K562 (cell line): ENCODE measurements around the gene EFNA5. TPM values are rescaled to one million over a fixed set of nuclear protein-coding genes. Genes with fewer than 3 reads are reported as not detected.

Source experiments
- ATAC-seq: fragments of 200-7000 bp; cut with Tn5 transposase; 3 replicates; pipeline ENCODE4 v1.9.1; 2020; ENCODE audit warnings: moderate library complexity
- BruUV-seq: library from RNA; stranded (reverse); fragments of 400-500 nt; replicated peaks from 2 replicates; lab custom pipeline; 2021; lab: Mats Ljungman, UMichigan
- CTCF ChIA-PET: fragments of 300-600 bp; formaldehyde crosslinking; extraction: SDS; loops from one replicate; lab custom pipeline; 2021; ENCODE audit warnings: low intra/inter-chr PET ratio; lab: Yijun Ruan, JAX
- POLR2A ChIA-PET: fragments of 300-600, 350-650 bp; sonication (Branson Sonifier 250); formaldehyde crosslinking; extraction: SDS; loops from one replicate; lab custom pipeline; 2021; ENCODE audit warnings: antibody characterized with exemption, inconsistent platforms; lab: Yijun Ruan, JAX
- DNase-seq, 4 experiments: peaks; one replicate each; pipeline versions ENCODE4 v3.0.0 to v3.0.0-alpha.2; 2011 to 2018; ENCODE audit warnings: low spot score in 3 of 4, mixed read lengths in 3 of 4; ENCODE audit errors: extremely low read depth in 1 of 4
- FAIRE-seq: peaks from 2 replicates; lab custom pipeline; 2011; peaks lifted over from hg19 to GRCh38; lab: Jason Lieb, UNC
- H2AFZ ChIP-seq: 2 replicates; pipeline ENCODE4 v1.6.0; 2011; ENCODE audit warnings: low read depth, low read length, control low read depth, inconsistent platforms
- H3K27ac ChIP-seq: fragments of 200-600 bp; 3 replicates; pipeline ENCODE4 v1.8.0; 2011; ENCODE audit warnings: low read depth, mild to moderate bottlenecking, control low read depth, inconsistent platforms, low read length, moderate library complexity, mixed read lengths; ENCODE audit errors: extremely low read depth
- H3K27me3 ChIP-seq, 2 experiments: fragments of 300-600 bp in 1 of 2; 2 replicates in 1 of 2; 3 replicates in 1 of 2; pipeline versions ENCODE4 v1.6.0 to v1.8.0; 2011; ENCODE audit warnings: inconsistent platforms in 2 of 2, low read length in 2 of 2, mild to moderate bottlenecking in 1 of 2, mixed read lengths in 1 of 2, moderate library complexity in 1 of 2; ENCODE audit not compliant: control insufficient read depth in 2 of 2, insufficient read depth in 2 of 2
- H3K36me3 ChIP-seq: fragments of 300-600 bp; 3 replicates; pipeline ENCODE4 v1.8.0; 2011; ENCODE audit warnings: mild to moderate bottlenecking, low read length, inconsistent platforms; ENCODE audit not compliant: control insufficient read depth, insufficient read depth
- H3K4me1 ChIP-seq, 2 experiments: fragments of 200-600 bp in 1 of 2; replicated peaks in 1 of 2; 2 replicates in 1 of 2; 3 replicates in 1 of 2; pipeline versions ENCODE4 v1.5.1 to v1.8.0; 2011; ENCODE audit warnings: inconsistent platforms in 2 of 2, low read length in 2 of 2, mild to moderate bottlenecking in 1 of 2, mixed read lengths in 1 of 2, moderate library complexity in 1 of 2; ENCODE audit not compliant: control insufficient read depth in 2 of 2, insufficient read depth in 2 of 2
- H3K4me2 ChIP-seq: 2 replicates; pipeline ENCODE4 v1.6.1; 2011; ENCODE audit warnings: low read length, control low read depth, inconsistent platforms, mixed read lengths; ENCODE audit not compliant: insufficient read depth
- H3K4me3 ChIP-seq: fragments of 200-600 bp; sonication (generic), shearing (Covaris generic); 2 replicates; pipeline ENCODE4 v1.5.1; 2016; ENCODE audit warnings: control low read depth, inconsistent platforms
- H3K79me2 ChIP-seq: fragments of 200-600 bp; 3 replicates; pipeline ENCODE4 v1.8.0; 2011; ENCODE audit warnings: low read length, inconsistent platforms; ENCODE audit not compliant: control insufficient read depth, insufficient read depth
- H3K9ac ChIP-seq, 2 experiments: 2 replicates each; pipeline versions ENCODE4 v1.6.0 to v1.6.1; 2011; ENCODE audit warnings: low read depth in 2 of 2, low read length in 2 of 2, control low read depth in 1 of 2, inconsistent platforms in 1 of 2, mild to moderate bottlenecking in 1 of 2, mixed read lengths in 1 of 2; ENCODE audit not compliant: insufficient read depth in 1 of 2
- H3K9me1 ChIP-seq: one replicate; pipeline ENCODE4 v1.6.0; 2011; ENCODE audit warnings: inconsistent platforms, mild to moderate bottlenecking, low read length, moderate library complexity; ENCODE audit not compliant: control insufficient read depth, insufficient read depth
- H3K9me3 ChIP-seq: replicated peaks from 2 replicates; pipeline ENCODE4 v1.5.1; 2011; ENCODE audit warnings: low read depth, low read length, inconsistent platforms; ENCODE audit not compliant: control insufficient read depth, insufficient read depth
- H4K20me1 ChIP-seq: replicated peaks from 2 replicates; pipeline ENCODE4 v1.6.1; 2011; ENCODE audit warnings: low read length, inconsistent platforms, mixed read lengths; ENCODE audit not compliant: control insufficient read depth, insufficient read depth
- CLOCK ChIP-seq: fragments of 250-450 bp; sonication (Bioruptor Pico); IDR thresholded peaks from 2 replicates; pipeline ENCODE4 v1.4.0; 2020; ENCODE audit warnings: mild to moderate bottlenecking, moderate library complexity, borderline replicate concordance
- DDX20 ChIP-seq: fragments of 450-650 bp; IDR thresholded peaks from 2 replicates; pipeline ENCODE4 v1.6.1; 2016; ENCODE audit warnings: missing genetic modification characterization, low read depth, mild to moderate bottlenecking, missing compliant biosample characterization, moderate library complexity
- STAT5B ChIP-seq: fragments of 250-450 bp; sonication (Bioruptor Pico); IDR thresholded peaks from 2 replicates; pipeline ENCODE4 v1.8.0; 2021; ENCODE audit warnings: mild to moderate bottlenecking, inconsistent platforms
- ZBTB8A ChIP-seq: fragments of 450-650 bp; IDR thresholded peaks from 2 replicates; pipeline ENCODE4 v1.6.1; 2018; ENCODE audit warnings: mild to moderate bottlenecking, moderate library complexity; ENCODE audit not compliant: partially characterized antibody
- ZNF174 ChIP-seq: fragments of 250-450 bp; sonication (Bioruptor Pico); IDR thresholded peaks from 2 replicates; pipeline ENCODE4 v1.4.0; 2020; ENCODE audit warnings: mild to moderate bottlenecking
- ZNF785 ChIP-seq: fragments of 250-450 bp; sonication (Bioruptor Pico); IDR thresholded peaks from 2 replicates; pipeline ENCODE4 v1.4.0; 2020; ENCODE audit warnings: mild to moderate bottlenecking
- WGBS: fragments of 100-300 bp; shearing (Covaris generic); methylation state at CpG from one replicate; pipeline ENCODE4 v1.1.6; 2016; ENCODE audit warnings: low coverage, mixed read lengths; ENCODE audit not compliant: insufficient coverage; ENCODE audit errors: missing lambda C conversion rate; 5-methylcytosine and 5-hydroxymethylcytosine counted together
- in situ Hi-C: fragments of 300-500 bp; cut with MboI; formaldehyde crosslinking; loops from 4 replicates; pipeline ENCODE4 v1.15.0; 2018; ENCODE audit warnings: inconsistent platforms, mixed read lengths
- intact Hi-C: fragments of 100-400 bp; cut with micrococcal nuclease; formaldehyde crosslinking; loops from 2 replicates; pipeline ENCODE4 v1.14.2; 2022
- polyA plus RNA-seq, 8 experiments: library from polyadenylated mRNA; depleted of rRNA in 4 of 8; stranded (reverse) in 5 of 8; unstranded in 3 of 8; fragments of >200 nt; fragmentation: Nextera tagmentation in 2 of 8; fragmentation: Illumina TruSeq in 1 of 8; extraction: Ambion mirVana in 2 of 8; extraction: Trizol in 1 of 8; gene quantifications; 2 replicates each; pipeline versions ENCODE4 v1.2.1 to v1.2.3, GENCODE V29; 2011 to 2014; ENCODE audit warnings: inconsistent platforms in 1 of 8, missing spikeins in 1 of 8
- total RNA-seq, 7 experiments: library from RNA; depleted of rRNA in 6 of 7; stranded (reverse); fragments of >200 nt in 6 of 7; fragmentation: Illumina TruSeq in 2 of 7; extraction: Trizol in 2 of 7; gene quantifications; 2 replicates each; pipeline versions ENCODE4 v1.2.1 to v1.2.3, GENCODE V29; 2011 to 2021; ENCODE audit warnings: low replicate concordance in 1 of 7

The EFNA5 gene
- total and polyA plus RNA-seq, 9 of the 15 experiments (the other 6 are each of a cell fraction or from before 2014, with no cell fraction given): 0.20 TPM; not detected in 8

- no peak overlapping the region for H2AFZ ChIP-seq
- BruUV-seq: no TSS peak
- H3K79me2 ChIP-seq: no peaks in the 10 kb centered on the region
- TF ChIP-seq DDX20 (tag) (no peak), ZNF785 (CRISPR knock-in tag) (no peak), ZBTB8A (no peak), STAT5B (CRISPR knock-in tag) (no peak), CLOCK (CRISPR knock-in tag) (no peak), ZNF174 (CRISPR knock-in tag) (no peak)
- no peaks in the 10 kb centered on the region for H3K27me3 ChIP-seq
- H3K9ac ChIP-seq: no peak overlapping the region
- ChIA-PET CTCF (no interaction called here), POLR2A (no interaction called here)
- H3K4me3 ChIP-seq: no peak overlapping the region
- no peak for ATAC-seq
- intact Hi-C loops (no loop called here), in situ Hi-C loops (no loop called here)
- 0% methylated on average over 4 of the region's 5 CpGs for WGBS
- H3K9me3 ChIP-seq: no peaks in the 10 kb centered on the region
- no peak for FAIRE-seq
- H3K4me2 ChIP-seq: no peak overlapping the region
- no peaks in the 10 kb centered on the region for H3K36me3 ChIP-seq
- H4K20me1 ChIP-seq: no peaks in the 10 kb centered on the region
- H3K4me1 ChIP-seq: no peaks in the 10 kb centered on the region
- no peak overlapping the region for H3K27ac ChIP-seq
- no peaks in the 10 kb centered on the region for H3K9me1 ChIP-seq
- DNase-seq: no peak
Observed at GRCh38 chr5:107538805-107539445, 131.8 kb downstream of the EFNA5 start.
